ENCODE measurements around the gene PXDN. TPM values are rescaled to one million over a fixed set of nuclear protein-coding genes. Genes with fewer than 3 reads are reported as not detected.

The PXDN gene
- total RNA-seq, 1 donor from 2014 or later = 36.3 TPM

- no peak for TF ChIP-seq CTCF (IDR thresholded peaks at IDR 0.05)
- no peaks in the 10 kb centered on the region for H3K27me3 ChIP-seq (ENCODE audit: low read depth)
- H3K27ac ChIP-seq = no peak overlapping the region
- no peaks in the 10 kb centered on the region for H3K4me1 ChIP-seq
- ATAC-seq (peak in 1 of 2 donors; percentile 53), DNase-seq (peak; percentile 14)
- no peak overlapping the region for H3K4me3 ChIP-seq
- no peaks in the 10 kb centered on the region for H3K9me3 ChIP-seq
- H3K36me3 ChIP-seq = no peaks in the 10 kb centered on the region
- intact Hi-C loops (cut with DNase I) = no loop called here
Measured at GRCh38 chr2:1772471-1773267, 28.4 kb upstream of the PXDN start.

- peak; percentile 51 for DNase-seq
- ATAC-seq = peak; percentile 33 to 72
- no peaks in the 10 kb centered on the region for H3K9me3 ChIP-seq
- intact Hi-C loops (cut with DNase I) = no loop called here
- no peak overlapping the region for H3K4me3 ChIP-seq
- no peaks in the 10 kb centered on the region for H3K27me3 ChIP-seq (ENCODE audit: low read depth)
- H3K4me1 ChIP-seq = no peaks in the 10 kb centered on the region
- H3K27ac ChIP-seq = no peak overlapping the region
- H3K36me3 ChIP-seq = no peaks in the 10 kb centered on the region
- no peak for TF ChIP-seq CTCF (IDR thresholded peaks at IDR 0.05)
Measured at GRCh38 chr2:1771626-1772280, 27.4 kb upstream of the PXDN start.

GRCh38 chr2:1770566-1771380 lies 26.5 kb upstream of the PXDN start:
- Histone ChIP-seq H3K4me3 (no peak overlapping the region), H3K36me3 (no peaks in the 10 kb centered on the region), H3K9me3 (no peaks in the 10 kb centered on the region), H3K27me3 (ENCODE audit: low read depth) (no peaks in the 10 kb centered on the region), H3K27ac (no peak overlapping the region), H3K4me1 (no peaks in the 10 kb centered on the region)
- intact Hi-C loops (cut with DNase I) = no loop called here
- no peak for ATAC-seq
- no peak for TF ChIP-seq CTCF (IDR thresholded peaks at IDR 0.05)
- DNase-seq = peak; percentile 37

GRCh38 chr2:1769703-1770422 lies 25.5 kb upstream of the PXDN start:
- Histone ChIP-seq H3K4me3 (no peak overlapping the region), H3K4me1 (no peaks in the 10 kb centered on the region), H3K9me3 (no peaks in the 10 kb centered on the region), H3K27me3 (ENCODE audit: low read depth) (no peaks in the 10 kb centered on the region), H3K36me3 (no peaks in the 10 kb centered on the region), H3K27ac (no peak overlapping the region)
- DNase-seq (peak; percentile 67), ATAC-seq (peak; percentile 67 to 87)
- peak; percentile 78 for TF ChIP-seq CTCF (IDR thresholded peaks at IDR 0.05)
- intact Hi-C loops (cut with DNase I) = no loop called here

Measured in lower lobe of right lung (tissue), 2 donors.